Fibroblast of mammary gland (primary cell): ENCODE data around the gene KMT2B.
"Not testable (repeated sequence)": the region's sequence is repeated elsewhere in the genome, so short reads cannot be mapped to it uniquely, and the experiment has no call there.

Source experiments
- DNase-seq: peaks from one replicate; pipeline ENCODE4 v3.0.0-alpha.2; 2010; ENCODE audit warnings: low read depth
- H3K4me3 ChIP-seq: 2 replicates; pipeline ENCODE4 v1.5.1; 2011; ENCODE audit warnings: low read depth, mild to moderate bottlenecking, low read length, moderate library complexity; ENCODE audit not compliant: control insufficient read depth
- CTCF ChIP-seq: conservative IDR thresholded peaks from 2 replicates; pipeline ENCODE4 v1.5.1; 2011; ENCODE audit warnings: low read depth, low read length, inconsistent platforms; ENCODE audit not compliant: control insufficient read depth, insufficient read depth

The KMT2B gene

GRCh38 chr19:35759697-35760096 is 41.9 kb downstream of the KMT2B start:
- DNase-seq: no peak
- TF ChIP-seq CTCF: no peak
- H3K4me3 ChIP-seq: no peak overlapping the region

- DNase-seq: no peak
- TF ChIP-seq CTCF: no peak
- H3K4me3 ChIP-seq: no peak overlapping the region
These were observed 43.0 kb downstream of the KMT2B start for GRCh38 chr19:35760711-35761349.

- DNase-seq: no peak
- TF ChIP-seq CTCF: no peak
- no peak overlapping the region for H3K4me3 ChIP-seq
These were observed 46.9 kb downstream of the KMT2B start for GRCh38 chr19:35764432-35765315.

DNA sequence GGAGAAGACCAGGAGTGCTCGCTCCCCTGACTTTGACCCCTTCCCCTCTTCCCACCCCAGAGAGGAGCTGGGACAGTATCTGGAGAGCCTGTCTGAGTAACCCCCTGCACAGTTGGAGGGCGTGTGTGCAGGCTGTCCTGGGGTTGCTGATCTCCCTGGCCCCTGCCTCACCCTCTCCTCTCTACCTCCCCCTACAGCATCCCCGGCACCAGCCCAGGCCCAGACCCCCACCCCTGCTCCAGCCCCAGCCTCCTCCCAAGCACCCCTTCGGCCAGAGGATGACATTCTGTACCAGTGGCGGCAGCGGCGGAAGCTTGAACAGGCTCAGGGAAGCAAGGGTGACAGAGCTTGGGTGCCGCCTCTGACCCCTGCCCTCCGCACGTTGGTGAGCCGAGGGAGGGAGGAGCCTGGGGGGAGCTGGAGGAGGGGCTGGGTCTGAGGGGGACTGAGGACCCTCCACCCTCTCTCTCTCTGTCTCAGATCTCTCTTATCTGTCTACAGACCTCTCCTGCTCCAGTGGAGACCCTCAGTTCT is 48.8 kb downstream of the KMT2B start:
- H3K4me3 ChIP-seq: no peak overlapping the region
- no peak for TF ChIP-seq CTCF
- no peak for DNase-seq

GRCh38 chr19:35767288-35768081 is 49.7 kb downstream of the KMT2B start:
- DNase-seq: no peak
- H3K4me3 ChIP-seq: no peak overlapping the region
- TF ChIP-seq CTCF: no peak

GRCh38 chr19:35768082-35768421 is 50.2 kb downstream of the KMT2B start:
- DNase-seq: no peak
- no peak overlapping the region for H3K4me3 ChIP-seq
- TF ChIP-seq CTCF: no peak

GRCh38 chr19:35772362-35772761 is 54.6 kb downstream of the KMT2B start:
- DNase-seq, H3K4me3 ChIP-seq: not testable (repeated sequence)
